Right ventricle myocardium superior (tissue), 1 donor: ENCODE results near the gene PRSS23. TPM values are rescaled to one million over a fixed set of nuclear protein-coding genes. Genes with fewer than 3 reads are reported as not detected.
"Not testable (repeated sequence)": the region's sequence is repeated elsewhere in the genome, so short reads cannot be mapped to it uniquely, and the experiment has no call there.

Source experiments
- ATAC-seq: fragments of 200-7000 bp; cut with Tn5 transposase; one replicate; pipeline ENCODE4 v1.9.1; 2020; ENCODE audit warnings: mild to moderate bottlenecking; ENCODE audit not compliant: poor library complexity
- DNase-seq: peaks from one replicate; pipeline ENCODE4 v3.0.0-alpha.2; 2020
- intact Hi-C: fragments of 100-400 bp; cut with DNase I; formaldehyde crosslinking; loops from one replicate; pipeline ENCODE4 v1.11.2; 2022
- total RNA-seq: library from RNA; stranded (reverse); fragmentation: NEBNext Ultra II Directional; extraction: Animal tissue kit (Norgen Biotek cat#: 25700); gene quantifications from one replicate; pipeline ENCODE4 v1.2.1, GENCODE V29; 2021
- donor health status: DM: no; HTN: yes; CAD: no; lungs with severe emphysema.

PRSS23 gene
- total RNA-seq, 1 donor from 2014 or later = 4.1 TPM

DNA sequence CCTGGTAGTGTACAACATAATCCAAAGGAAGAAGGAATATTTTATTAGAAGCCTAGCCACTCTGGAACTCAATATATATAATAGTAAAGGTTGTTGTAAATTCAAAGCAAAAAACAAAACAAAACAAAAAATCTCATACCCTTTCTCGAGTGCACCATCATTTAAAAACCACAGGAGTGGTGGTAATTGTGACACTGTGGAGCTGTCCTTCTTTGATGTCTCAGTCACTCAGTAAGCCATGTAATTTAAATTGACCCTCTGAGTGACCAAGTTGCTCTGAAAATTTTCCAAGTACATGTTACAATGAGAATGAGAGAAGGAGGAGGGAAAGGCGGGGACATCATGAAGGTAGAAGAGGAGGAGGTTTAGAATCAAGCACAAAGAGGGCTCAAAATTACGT lies 6.6 kb downstream of the PRSS23 start:
- intact Hi-C loops = loop anchor here (10.0 kb wide), 1 partner anchor 182 kb away; no protein-coding TSS in a partner anchor
- DNase-seq = no peak
- ATAC-seq = no peak

DNA sequence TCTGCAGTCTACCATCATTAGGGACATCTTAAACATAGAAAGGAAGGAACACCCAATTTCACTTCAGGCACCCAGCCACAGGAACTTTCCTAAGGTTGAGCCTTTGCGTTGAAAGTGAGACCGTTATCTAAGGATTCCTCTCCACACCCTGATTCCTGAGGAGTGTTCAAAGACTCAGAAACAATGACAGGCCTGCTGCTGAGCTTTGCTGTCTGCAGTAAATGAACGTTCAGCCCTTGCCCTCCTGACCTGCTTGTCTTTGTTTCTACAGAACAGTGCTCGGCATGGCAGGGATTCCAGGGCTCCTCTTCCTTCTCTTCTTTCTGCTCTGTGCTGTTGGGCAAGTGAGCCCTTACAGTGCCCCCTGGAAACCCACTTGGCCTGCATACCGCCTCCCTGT lies 7.0 kb downstream of the PRSS23 start:
- DNase-seq (no peak), ATAC-seq (no peak)
- intact Hi-C loops = loop anchor here (10.0 kb wide), 1 partner anchor 183 kb away; no protein-coding TSS in a partner anchor

DNA sequence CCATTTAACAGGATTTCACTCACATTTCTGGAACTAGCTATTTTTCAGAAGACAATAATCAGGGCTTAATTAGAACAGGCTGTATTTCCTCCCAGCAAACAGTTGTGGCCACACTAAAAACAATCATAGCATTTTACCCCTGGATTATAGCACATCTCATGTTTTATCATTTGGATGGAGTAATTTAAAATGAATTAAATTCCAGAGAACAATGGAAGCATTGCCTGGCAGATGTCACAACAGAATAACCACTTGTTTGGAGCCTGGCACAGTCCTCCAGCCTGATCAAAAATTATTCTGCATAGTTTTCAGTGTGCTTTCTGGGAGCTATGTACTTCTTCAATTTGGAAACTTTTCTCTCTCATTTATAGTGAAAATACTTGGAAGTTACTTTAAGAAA lies 9.2 kb downstream of the PRSS23 start:
- no peak for ATAC-seq
- intact Hi-C loops = loop anchor here (10.0 kb wide), 1 partner anchor 185 kb away; no protein-coding TSS in a partner anchor
- DNase-seq = no peak

DNA sequence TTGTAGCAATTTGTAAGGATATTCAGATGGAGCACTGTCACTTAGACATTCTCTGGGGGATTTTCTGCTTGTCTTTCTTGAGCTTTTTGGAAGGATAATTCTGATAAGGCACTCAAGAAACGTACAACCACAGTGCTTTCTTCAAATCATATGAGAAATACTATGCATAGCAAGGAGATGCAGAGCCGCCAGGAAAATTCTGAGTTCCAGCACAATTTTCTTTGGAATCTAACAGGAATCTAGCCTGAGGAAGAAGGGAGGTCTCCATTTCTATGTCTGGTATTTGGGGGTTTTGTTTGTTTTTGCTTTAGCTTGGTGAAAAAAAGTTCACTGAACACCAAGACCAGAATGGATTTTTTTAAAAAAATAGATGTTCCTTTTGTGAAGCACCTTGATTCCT lies 9.9 kb downstream of the PRSS23 start:
- DNase-seq (no peak), ATAC-seq (no peak)
- intact Hi-C loops = no loop called here

DNA sequence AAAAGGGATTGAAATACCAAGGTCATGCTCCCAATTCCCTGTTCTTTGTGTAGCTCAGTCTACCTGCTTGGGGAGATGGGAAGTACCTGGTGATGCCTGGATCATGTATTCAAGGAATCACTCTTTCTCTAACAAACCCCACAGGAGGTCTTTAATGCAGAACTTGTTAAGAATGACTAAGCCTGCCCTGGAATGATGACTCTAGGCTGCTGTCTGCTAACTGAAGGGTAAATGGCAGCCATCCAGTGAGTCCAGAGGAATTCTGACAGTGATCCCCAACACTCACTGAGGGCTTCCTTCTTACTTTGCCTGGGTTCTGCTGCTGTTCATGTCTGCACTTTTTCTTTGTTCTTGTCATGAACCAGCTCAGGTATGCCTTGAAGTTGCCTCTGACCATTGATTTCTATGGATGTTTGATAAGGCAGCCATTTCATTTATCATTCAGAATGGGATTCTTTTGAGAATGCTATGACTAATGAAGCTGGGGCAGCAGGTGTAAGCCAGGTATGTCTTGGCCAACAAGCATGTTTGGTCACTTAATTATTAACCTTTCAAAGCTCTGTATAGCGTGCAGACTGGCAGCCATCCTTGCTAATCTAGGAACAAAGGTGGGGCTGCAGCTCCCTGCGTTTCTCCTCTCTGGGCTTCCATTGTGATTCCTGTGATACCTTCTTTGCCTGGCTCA lies 11.4 kb downstream of the PRSS23 start:
- ATAC-seq (no peak), DNase-seq (no peak)
- intact Hi-C loops = no loop called here

DNA sequence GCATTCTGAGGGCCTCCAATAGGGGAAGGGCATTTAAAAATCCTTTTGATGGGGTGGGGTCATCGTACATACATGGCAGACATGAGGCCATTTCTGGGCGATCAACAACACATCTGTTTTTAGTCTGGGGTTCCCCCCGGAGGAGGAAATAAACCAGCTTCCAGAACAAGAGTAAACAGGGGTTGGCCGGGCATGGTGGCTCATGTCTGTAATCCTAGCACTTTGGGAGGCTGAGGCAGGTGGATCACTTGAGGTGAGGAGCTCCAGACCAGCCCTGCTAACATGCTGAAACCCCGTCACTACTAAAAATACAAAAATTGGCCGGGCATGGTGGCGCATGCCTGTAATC lies 12.0 kb downstream of the PRSS23 start:
- DNase-seq (no peak), ATAC-seq (no peak)
- intact Hi-C loops = no loop called here

DNA sequence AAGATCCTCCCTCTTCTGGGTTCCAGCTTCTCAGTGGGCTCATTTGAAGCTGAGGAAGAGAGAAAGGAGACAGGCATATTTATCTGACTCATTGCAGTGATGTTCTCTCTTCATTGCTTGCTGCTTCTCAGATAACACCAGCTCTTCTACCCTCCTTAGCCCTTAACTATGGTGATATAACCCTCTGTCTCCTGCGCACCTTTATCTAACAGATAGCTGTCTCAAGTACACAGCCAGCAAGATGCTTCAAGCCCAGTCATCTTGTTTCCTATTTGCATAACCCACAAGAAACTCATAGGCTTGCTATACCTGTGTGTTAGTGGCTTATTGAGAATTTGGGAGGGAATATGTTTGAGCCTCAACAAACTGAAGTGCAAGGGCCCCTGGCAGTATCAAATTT lies 12.6 kb downstream of the PRSS23 start:
- intact Hi-C loops = no loop called here
- no peak for ATAC-seq
- no peak for DNase-seq

DNA sequence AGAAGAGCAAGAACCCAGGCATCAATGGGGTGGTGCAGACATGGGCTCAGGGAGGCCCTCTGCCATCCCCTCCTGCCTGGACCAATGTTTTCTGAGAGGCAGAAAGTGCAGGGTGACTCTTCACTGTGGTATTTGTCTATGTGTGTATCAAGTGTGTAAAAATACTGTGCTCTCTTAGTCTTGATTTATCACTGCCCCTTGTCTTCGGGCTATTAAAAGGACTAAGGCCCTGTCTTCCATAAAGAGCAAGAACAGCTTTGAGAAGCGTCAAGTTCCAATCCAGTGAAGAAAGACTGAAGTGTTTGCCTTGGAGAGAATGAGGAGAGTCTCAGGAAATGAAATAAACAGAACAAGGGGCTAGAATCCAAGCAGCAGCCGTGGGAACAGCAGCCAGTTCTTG lies 14.4 kb downstream of the PRSS23 start:
- intact Hi-C loops = loop anchor here (5.0 kb wide), 1 partner anchor 357 kb away; no protein-coding TSS in a partner anchor
- no peak for ATAC-seq
- DNase-seq = no peak

DNA sequence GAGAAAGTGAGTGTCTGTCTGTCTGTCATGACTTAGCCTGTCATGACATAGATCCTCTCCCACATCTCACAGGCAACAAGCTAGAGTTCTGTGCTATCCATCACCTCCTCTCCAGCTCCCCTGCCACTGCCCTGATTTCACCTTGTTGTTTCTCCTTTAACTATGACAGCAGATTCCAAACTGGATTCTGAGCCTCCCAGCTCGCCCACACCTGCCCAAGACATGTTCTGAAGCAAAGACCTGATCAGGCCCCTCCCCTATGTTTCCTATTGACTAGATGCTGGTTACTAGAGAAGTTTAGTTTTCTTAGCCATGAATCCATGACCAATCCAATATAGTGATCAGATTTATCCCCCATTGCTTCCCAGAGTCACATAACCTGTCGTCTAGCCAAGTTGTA lies 15.4 kb downstream of the PRSS23 start:
- DNase-seq = no peak
- ATAC-seq = no peak
- intact Hi-C loops = loop anchor here (5.0 kb wide), 1 partner anchor 358 kb away; no protein-coding TSS in a partner anchor

DNA sequence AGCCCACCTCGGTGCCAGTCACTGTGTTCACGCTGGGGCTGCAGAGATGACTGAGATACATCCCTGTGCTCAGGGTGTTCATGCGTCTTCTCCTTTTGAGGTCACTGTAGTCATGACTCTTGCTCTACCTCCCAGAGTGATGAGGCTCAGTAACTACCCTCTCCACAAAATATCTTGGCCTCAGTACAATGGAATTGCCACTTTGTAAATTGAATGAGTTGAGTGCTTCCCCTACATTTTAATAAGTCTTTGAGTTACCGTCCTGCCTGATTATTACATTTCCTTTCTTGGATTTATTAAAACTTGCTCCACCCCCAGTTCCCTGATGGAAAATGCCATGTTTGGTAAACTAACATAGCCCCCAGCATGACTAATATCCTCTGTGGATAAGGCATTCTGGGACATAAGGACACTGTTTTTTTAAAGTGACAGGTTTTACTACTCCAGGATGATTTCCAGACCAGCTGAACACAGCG lies 15.9 kb downstream of the PRSS23 start:
- intact Hi-C loops = loop anchor here (5.0 kb wide), 1 partner anchor 359 kb away; no protein-coding TSS in a partner anchor
- no peak for ATAC-seq
- no peak for DNase-seq

DNA sequence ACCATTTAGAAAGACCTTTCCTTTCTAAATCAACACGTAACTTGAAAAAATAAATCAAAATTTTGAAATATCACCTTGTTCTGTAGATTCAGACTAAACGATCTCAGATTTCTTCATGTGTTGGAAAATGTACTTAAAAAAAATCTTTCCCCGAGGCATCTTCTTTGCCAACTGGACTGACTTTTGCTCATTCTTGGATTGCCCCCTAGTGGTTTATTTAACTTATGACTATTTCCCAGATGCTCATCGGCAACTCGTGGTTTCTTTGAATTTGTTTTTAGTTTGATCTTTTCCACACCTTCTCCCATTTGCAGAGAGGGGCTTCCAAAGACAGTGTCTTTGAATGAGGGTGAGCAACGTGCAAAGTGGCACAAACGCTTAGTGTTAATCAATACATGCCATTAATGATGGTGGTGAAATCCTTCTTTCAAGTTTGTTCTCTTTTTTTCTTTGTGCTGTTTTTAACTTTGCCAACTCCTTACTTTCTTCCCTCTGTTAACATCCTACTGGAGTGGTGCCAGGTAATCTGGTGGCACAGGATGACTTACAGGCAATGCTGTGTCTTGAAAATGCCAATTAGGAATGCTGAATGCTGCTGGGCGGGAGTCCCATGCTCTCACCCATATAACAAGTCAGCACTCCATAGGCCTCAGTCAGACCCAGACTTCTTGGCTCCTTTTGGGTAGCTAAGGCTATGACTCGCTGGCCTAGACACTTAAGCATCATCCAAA lies 18.3 kb downstream of the PRSS23 start:
- no peak for DNase-seq
- ATAC-seq = peak; percentile 65
- intact Hi-C loops = loop anchor here (5.0 kb wide), 1 partner anchor 361 kb away; no protein-coding TSS in a partner anchor

DNA sequence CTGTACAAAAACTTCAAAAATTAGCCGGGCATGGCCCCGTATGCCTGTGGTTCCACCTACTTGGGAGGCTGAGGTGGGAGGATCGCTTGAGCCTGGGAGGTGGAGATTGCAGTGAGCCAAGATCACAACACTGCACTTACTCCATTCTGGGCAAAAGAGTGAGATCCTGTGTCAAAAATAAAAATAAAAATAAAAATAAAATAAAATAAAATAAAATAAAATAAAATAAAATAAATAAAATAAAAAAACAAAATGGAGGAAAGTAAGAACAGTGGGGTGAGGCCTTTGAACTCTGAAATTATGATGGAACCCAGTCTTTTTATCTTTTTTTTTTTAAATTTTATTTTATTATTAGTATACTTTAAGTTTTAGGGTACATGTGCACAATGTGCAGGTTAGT lies 23.8 kb downstream of the PRSS23 start:
- DNase-seq, intact Hi-C loops, ATAC-seq: not testable (repeated sequence)

DNA sequence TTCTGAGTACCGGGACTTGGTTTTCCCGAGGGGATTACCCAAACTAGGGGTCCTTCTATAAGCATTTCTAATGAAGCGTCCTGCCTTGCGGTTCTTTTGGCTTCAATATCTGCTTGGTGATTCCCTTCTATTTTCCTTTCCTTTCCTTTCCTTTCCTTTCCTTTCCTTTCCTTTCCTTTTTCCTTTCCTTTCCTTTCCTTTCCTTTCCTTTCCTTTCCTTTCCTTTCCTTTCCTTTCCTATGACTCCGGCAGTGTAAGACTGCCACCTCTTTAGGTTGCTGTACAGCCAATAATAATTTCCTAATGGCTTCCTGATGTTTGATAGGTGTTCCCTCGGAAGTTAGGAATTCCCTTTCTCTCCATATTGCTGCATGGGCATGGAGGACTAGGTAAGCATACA lies 34.0 kb downstream of the PRSS23 start:
- ATAC-seq, DNase-seq, intact Hi-C loops: not testable (repeated sequence)

DNA sequence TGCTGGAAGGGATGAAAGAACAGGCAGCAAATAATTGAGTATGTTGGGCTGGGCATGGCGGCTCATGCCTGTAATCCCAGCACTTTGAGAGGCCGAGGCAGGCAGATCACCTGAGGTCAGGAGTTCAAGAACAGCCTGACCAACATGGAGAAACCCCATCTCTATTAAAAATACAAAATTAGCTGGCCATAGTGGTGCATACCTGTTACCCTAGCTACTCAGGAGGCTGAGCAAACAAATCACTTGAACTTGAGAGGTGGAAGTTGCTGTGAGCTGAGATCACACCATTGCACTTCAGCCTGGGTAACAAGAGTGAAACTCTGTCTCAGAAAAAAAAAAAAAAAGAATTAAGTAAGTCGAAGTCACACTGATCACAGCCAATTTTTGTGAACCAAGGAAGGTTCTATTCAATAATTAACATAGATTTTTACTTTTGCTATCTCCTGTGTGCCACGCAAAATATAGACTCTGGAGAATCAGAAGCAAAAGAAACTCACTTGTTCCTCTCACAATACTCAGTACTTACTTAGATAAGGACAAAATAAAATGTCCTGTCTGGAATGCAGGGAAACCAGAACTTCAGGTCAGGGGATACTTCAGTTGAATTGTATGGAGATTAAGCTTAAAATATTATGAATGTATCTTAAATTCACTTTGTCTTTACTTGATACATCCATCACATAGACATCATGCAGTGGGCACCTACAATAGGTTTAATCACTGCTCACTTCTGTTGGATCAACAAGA lies 44.6 kb downstream of the PRSS23 start:
- intact Hi-C loops, DNase-seq: not testable (repeated sequence)

DNA sequence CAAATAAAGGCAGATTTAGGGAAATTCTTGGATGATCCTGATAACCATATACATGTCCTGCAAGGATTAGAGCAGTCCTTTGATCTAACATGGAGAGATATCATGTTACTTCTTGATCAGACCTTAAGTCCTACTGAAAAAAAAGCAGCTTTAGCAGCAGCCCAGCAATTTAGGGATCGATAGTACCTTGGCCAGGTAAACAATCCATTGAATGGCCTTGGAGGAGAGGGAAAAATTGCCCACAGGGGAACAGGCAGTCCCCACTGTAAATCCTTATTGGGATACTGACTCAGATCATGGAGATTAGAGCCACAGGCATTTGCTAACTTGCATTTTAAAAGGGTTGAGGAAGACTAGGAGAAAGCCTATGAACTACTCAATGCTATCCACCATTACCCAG lies 47.8 kb downstream of the PRSS23 start:
- intact Hi-C loops = no loop called here
- no peak for DNase-seq
- ATAC-seq = no peak

More for the DNA sequence above, 44.6 kb downstream of the PRSS23 start:
- ATAC-seq = not testable (repeated sequence)

DNA sequence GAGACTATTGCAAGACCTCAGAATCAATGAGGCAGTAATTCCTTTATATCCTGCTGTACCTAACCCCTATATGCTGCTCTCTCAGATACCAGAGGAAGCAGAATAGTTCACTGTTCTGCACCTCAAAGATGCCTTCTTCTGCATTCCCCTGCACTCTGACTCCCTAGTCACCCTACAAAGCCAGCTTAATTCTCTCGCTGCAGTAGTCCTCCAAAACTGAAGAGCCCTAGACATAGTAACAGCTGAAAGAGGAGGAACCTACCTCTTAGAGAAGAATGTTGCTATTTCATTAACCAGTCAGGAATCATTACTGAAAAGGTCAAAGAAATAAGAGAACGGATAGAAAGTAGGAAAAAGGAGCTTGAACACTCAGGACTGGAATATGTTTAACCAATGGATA lies 49.3 kb downstream of the PRSS23 start:
- no peak for DNase-seq
- ATAC-seq = no peak
- intact Hi-C loops = no loop called here
